Nucleus accumbens (tissue), 56 donors: ENCODE results near the gene CBL.

Experiments
- DNase-seq, 56 donors: peaks; one replicate each; lab custom pipeline; 2025; lab: John Stamatoyannopoulos, UW

Gene CBL

GRCh38 chr11:119305556-119306372, 99.6 kb downstream of the CBL start:
- DNase-seq, result no peak

GRCh38 chr11:119306373-119306890, 100.3 kb downstream of the CBL start:
- DNase-seq, result no peak

GRCh38 chr11:119307219-119307618, 101.1 kb downstream of the CBL start:
- peak in 2 of 56 donors; percentile 13 to 29 for DNase-seq

- no peak for DNase-seq
These were observed 101.8 kb downstream of the CBL start for GRCh38 chr11:119307974-119308373.

GRCh38 chr11:119309411-119309810, 103.3 kb downstream of the CBL start:
- no peak for DNase-seq

- no peak for DNase-seq
These were observed 104.0 kb downstream of the CBL start for GRCh38 chr11:119309953-119310681.

- DNase-seq, result no peak
These were observed 104.5 kb downstream of the CBL start for GRCh38 chr11:119310682-119311052.

- DNase-seq, result no peak
These were observed 108.6 kb downstream of the CBL start for GRCh38 chr11:119314726-119315125.

- DNase-seq, result peak in 43 of 56 donors; percentile 45 to 91 (median 78)
These were observed 109.2 kb downstream of the CBL start for GRCh38 chr11:119315131-119316015.

GRCh38 chr11:119316016-119316728, 110.0 kb downstream of the CBL start:
- DNase-seq, result peak in 48 of 56 donors; percentile 45 to 87 (median 78)

- peak in 23 of 56 donors; percentile 25 to 72 (median 52) for DNase-seq
These were observed 110.8 kb downstream of the CBL start, which contains the start of gene MCAM for GRCh38 chr11:119316729-119317591. MCAM (minus strand) TSS chr11:119317130; CDS start chr11:119317101, 29 bp downstream.

- DNase-seq, result no peak
These were observed 111.6 kb downstream of the CBL start for GRCh38 chr11:119317592-119318239.

- peak in 6 of 56 donors; percentile 20 to 47 (median 36) for DNase-seq
These were observed 112.3 kb downstream of the CBL start for GRCh38 chr11:119318240-119319135.

- DNase-seq, result no peak
These were observed 113.1 kb downstream of the CBL start for GRCh38 chr11:119319136-119319699.

- DNase-seq, result peak in 3 of 56 donors; percentile 37 to 53 (median 47)
These were observed 113.6 kb downstream of the CBL start for GRCh38 chr11:119319700-119320239.

- peak in 48 of 56 donors; percentile 33 to 88 (median 72) for DNase-seq
These were observed 114.2 kb downstream of the CBL start for GRCh38 chr11:119320240-119320775.
